GM18861 (cell line): ENCODE data around the gene HMBS.
"Not testable (repeated sequence)": the region's sequence is repeated elsewhere in the genome, so short reads cannot be mapped to it uniquely, and the experiment has no call there.

ENCODE experiments used
- ATAC-seq: cut with Tn5 transposase; IDR thresholded peaks from one replicate; pipeline ENCODE4 v1.9.1; 2021; ENCODE audit not compliant: unreplicated experiment

HMBS gene

DNA sequence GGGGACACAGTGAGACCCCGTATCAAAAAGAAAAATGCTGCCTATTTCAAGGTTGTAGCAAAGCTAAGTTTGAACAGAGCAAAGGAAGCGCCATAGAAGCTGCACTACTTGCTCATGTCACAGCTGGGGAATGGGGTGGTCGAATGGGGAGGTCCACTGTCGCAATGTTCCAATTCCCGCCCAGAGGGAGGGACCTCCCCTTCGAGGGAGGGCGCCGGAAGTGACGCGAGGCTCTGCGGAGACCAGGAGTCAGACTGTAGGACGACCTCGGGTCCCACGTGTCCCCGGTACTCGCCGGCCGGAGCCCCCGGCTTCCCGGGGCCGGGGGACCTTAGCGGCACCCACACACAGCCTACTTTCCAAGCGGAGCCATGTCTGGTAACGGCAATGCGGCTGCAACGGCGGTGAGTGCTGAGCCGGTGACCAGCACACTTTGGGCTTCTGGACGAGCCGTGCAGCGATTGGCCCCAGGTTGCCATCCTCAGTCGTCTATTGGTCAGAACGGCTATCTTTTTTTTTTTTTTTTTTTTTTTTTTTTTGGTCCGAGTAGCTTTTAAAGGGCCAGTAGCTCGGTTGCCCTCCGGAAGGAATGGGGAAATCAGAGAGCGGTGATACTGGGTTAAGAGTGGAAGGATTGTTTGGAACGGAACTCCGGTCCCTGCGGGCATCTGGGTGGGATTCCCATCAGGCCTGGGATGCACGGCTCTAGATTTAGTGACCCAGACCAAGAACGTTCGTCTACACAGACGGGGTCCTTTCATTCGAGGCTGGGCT lies at the start of gene HMBS:
Gene HMBS, plus strand, starts transcription at position 219 of the 774 bp plus-strand sequence. Its CDS starts 153 bp downstream, at position 372.
- peak; percentile 86 for ATAC-seq

DNA sequence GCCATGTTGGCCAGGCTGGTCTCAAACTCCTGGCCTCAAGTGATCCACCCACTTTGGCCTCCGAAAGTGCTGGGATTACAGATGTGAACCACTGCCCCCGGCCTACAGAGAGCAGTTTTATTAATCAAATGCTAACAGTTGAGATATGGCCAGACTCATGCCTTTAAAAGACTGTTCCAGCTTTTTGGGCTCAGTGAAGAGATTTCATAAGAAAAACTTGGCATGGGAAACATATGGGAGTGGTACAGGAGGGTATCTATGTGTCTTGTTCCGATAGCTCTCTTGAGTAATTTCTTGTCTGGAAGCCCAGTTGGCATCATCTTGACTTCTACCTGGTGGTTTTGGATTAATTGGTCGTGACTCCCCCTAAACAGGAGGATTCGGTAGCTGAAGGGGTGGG lies 45.8 kb upstream of the HMBS start:
- ATAC-seq = no peak

DNA sequence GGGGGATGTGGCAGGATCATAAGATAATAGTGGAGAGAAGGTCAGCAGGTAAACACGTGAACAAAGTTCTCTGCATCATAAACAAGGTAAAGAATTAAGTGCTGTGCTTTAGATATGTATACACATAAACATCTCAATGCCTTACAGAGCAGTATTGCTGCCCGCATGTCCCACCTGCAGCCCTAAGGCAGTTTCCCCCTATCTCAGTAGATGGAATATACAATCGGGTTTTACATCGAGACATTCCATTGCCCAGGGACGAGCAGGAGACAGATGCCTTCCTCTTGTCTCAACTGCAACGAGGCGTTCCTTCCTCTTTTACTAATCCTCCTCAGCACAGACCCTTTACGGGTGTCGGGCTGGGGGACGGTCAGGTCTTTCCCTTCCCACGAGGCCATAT lies 45.2 kb upstream of the HMBS start:
- not testable (repeated sequence) for ATAC-seq

DNA sequence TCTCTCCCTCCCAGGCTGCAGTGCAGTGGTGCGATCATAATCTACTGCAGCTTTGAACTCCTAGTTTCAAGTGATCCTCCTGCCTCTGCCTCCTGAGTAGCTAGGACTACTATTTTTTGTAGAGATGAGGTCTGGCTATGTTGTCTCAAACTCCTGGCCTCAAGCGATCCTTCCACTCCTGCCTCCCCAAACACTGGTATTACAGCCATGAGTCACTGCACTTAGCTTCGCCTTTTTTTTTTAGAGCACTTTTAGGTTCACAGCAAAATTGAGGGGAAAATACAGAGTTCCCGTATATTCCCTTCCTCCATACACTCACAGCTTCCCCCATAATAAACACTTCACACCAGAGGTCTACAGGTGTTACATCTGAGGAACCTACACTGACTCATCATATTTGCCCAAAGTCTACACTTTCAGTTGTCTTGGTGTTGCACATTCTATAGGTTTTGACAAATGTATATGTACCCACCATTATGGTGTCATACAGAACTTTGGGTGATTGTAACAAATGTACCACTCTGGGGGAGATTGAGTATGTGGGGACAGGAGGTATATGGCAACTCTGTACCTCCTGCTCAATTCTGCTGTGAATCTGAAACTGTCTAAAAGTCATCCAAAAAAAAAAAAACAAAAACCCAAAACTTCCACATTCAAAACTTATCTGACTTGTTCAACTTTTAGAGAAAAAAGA lies 42.7 kb upstream of the HMBS start:
- ATAC-seq = no peak

DNA sequence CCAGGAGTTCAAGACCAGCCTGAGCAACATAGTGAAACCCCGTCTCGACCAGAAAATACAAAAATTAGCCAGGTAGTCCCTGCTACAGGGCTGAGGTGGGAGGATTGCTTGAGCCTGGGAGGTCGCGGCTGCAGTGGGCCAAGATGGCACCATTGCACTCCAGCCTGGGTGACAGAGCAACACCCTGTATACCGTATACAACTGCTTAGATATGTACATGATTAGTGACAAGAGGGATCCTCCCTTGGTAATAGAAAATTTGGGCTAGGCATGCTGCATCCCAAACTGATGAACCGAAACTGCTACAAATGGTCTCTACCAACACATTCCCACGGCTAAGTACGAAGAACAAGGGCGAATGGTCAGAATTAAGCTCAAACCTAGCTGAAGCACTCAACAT lies 41.8 kb upstream of the HMBS start:
- ATAC-seq = no peak

DNA sequence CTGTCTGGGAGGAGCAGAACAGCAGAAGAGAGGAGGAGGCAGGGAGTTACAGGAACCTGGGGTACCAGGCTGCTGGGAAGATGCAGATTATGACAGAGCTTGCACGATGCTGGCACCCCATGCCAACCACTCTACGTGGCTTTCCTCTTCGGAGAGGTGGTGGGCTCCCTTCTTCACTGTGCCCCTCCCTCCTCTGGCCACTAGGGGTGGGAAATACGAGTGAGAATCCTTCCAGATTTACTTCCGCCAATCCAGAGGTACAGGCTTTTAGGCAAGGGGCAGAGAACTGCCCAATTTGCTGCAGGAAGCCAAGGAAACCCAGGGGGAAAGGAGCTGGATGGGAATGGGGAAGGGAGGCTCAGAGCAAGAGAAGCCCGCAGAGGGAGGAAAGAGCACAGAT lies 40.0 kb upstream of the HMBS start:
- no peak for ATAC-seq

DNA sequence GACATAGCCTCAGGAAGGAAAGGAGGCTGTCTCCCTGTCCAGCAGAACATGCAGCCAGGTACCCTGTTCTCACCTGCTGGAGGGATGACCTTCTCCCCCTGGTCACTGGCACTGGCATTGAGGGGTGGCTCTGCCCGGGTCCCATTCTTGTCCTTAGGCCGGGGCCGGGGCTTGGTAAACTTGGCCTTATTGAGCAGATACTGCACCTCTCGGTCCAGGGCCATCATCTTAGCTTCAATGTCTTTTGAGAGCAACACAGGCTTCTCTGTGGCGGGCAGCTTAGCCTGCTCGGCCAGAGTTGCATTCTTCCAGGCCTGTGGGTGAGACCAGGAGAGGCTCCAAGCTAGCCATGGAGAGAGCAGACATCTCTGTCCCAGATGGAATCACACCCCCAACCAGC lies 38.2 kb upstream of the HMBS start:
- ATAC-seq = no peak

DNA sequence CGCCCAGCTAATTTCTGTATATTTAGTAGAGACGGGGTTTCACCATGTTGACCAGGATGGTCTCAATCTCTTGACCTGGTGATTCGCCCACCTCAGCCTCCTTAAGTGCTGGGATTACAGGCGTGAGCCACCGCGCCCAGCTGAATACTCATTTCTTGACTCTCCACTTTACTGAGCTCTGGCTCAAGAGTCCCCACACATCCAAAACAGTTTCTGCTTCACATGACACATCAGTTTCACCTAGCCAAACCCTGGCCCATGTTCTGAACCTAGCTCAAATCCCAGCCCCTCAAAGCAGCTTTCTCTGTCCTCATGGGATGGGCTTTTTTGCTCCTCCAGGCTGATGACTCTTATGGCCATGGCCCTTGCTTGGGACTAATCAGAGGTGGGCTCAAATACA lies 37.5 kb upstream of the HMBS start:
- no peak for ATAC-seq

DNA sequence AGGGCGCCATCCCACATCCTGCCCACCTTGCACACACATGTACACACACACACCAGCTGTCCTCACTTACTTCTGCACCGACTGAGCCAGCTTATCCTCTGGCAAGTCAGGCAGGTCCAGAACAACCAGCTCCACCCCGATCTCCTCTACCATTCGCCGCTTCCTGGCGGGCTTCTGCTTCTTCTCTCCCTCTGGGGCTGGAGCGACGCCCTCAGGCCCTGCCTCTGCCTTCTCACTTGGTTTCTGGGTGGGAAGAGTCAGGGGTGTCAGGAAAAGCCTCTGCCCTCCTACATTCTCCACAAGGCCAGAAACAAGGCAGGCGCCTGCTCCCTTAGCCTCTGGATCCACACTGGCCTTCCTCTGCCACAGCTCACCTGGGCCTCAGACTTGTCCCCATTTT lies 36.0 kb upstream of the HMBS start:
- no peak for ATAC-seq

DNA sequence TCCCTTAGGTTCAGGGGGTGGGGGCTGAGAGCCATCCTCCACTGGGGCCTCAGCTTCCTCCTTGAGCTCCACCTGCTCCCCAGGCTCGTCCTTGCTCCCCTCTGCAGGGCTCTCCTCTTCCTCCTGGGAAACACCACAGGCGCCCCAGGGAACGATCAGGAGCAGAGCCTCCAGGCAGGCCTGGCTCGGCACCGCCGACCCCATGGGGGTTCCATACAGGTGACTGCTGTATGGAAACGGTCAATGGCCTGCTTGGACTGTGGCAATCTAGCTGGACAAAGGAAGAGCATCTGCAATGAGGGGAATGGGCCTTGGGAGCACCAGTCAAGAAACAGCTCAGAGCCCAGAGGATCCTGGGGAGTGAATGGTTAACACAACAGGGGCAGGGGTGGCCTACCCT lies 35.6 kb upstream of the HMBS start:
- ATAC-seq = no peak

DNA sequence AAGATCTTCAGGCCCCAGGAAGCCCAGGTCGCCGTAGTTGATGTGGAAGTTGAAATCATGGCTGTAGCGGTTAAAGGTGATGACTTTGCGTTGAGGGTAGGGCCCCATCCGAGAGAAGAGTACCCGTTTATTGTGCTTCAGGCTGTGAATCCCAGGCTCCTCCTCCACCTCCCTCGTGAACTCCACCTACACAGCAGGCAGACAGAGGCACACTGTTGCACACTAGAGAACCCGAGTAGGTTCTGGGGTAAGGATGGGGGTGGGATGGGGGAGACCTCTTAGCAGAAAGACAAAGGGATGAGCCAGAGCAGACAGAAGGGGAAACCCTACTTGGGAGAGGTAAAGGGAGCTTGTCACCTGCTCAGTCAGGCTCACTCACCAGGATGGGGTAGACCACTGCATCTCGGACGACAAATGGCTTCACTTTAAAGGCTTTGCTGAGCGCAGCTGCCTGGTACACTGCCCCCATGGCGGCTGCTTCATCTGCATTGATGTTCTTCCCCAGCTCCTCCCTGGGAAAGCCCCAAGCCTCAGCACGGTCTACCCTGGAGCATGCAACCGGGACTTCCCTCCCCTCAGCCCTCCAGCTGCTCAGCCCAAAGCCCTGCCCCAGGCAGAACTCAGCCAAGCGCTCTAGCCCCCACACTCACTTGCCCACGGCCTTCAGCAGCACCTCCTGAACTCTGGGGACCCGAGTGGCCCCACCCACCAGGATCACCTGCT lies 33.1 kb upstream of the HMBS start:
- ATAC-seq = peak; percentile 46

DNA sequence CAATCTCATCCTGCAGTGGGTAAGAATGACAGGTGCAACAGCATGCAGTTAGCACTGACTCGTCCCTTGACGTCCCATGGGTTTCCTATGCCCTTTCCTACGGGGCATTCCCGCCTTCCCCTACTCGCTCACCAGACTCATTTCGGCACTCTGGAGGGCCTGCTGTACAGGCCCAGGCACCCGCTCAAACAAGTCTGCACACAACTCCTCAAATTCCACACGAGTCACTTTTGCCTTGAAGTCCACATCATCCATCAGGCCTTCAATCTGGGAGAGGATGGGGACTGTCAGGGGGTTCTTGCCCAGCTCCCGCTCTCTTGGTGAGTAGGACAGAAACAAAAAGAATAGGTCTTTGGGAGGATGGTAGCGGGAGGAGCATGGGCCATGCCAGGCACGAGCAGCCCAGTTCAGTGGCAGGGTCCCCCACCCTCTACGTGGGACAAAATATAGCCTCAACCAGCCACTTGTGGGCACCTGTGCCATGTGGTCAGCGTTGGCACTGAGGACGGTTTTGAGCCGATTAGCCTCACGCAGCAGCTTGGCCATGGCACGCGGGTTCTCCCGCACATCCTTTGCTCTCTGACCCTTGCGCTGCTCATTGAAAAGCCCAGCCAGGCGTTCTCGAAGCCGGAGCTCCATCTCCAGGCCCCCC lies 32.4 kb upstream of the HMBS start:
- no peak for ATAC-seq

DNA sequence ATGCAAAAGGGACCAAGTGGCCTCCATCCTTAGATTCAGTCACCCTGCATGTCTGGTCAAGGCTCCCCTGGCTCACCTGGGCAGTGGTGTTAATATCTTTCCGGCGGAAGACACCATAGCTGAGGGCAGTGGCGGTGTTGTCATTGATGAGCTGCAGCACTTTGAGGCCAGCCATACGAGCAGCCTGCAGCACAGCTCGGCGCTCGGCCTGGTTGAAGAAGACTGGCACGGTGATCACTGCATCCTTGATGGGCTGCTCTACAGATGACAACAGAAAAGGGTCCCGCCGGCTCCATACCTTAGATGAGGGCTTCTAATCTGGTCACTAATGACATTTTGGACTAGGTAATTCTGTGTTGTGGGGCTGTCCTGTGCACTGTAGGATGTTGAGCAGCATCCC lies 30.3 kb upstream of the HMBS start:
- no peak for ATAC-seq

DNA sequence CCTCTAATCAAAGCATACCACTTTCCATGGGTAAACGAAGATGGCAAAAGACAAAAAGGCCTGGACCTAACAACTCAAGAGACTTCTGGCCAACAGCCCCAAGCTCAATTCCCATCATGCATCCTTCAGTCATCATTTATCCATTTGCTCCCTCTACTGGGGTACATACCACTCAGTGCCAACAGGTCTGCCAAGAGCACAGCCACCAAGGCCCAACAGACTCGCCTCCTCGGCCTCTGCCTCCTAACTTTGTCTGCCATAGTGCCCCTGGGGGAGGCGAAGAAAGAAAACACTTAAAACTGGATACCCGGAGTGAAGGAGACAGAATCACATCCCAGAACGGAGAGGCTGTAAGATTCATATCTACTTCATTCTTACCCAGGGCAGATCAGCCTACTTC lies 28.8 kb upstream of the HMBS start:
- ATAC-seq = no peak

DNA sequence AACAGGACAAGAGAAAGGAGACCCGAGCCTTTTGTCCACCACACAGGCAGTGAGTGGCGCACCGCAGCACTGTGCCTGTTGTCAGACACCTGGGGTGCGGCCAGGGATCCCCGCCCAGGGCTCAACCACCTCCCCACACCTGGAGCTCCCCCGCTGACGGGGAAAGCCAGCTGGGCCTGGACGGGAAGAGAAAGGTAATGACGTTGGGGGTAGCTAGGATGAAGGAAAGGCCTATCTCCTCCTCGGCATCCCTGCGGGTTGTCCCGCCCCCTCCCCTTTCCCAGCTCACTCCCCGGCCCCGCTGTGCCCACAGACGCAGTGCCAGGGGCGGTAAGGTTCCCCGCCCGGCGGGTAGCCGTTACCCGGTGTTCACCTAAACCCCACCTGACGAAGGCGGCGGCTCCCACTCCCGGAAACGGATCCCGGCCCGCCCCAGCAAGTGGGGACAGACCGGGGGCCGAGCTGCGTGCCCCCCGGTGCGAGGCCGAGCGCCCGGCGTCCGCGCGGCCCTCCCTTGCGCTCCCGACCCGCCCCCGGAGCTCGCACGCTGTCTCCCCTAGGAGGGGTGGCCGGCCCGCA lies 28.2 kb upstream of the HMBS start:
- no peak for ATAC-seq

DNA sequence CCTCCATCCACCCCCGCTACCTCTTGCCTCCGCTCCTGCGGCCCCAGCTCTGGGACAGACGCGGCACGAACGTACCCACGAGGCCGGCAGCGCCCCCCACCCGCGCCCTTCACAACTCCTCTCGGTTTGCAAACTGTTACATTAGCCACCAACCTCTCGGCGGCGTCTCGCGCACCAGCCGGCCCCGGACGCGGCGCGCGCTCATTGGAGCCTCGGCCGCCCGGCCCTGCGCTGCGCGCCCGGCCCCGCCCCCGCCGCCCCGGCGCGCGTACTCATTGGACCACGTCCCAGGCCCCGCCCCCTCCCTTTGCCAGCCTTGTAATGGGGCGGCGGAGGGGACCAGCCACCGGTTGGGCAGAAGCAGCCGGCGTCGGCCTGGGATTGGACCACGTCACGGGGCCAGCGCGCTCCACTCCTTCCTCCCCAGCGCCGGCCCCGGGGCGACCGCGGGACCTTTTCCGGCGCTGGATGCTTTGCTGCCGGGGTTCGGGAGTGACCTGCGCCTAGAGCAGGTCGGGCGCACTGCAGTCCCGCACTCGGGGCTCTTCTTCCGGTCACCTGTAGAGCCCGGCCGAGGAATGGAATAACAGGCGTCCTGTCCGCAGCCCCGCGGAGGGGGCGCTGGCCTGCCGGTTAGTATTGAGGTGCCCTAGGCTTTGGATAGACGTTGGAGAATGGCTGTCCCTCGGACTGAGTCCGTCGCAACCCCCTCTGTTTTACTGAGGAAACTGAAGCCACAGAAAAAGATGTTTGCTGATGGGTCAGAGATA lies 27.5 kb upstream of the HMBS start, which contains the start of gene HYOU1:
Gene HYOU1, minus strand, starts transcription at position 206 of the 770 bp plus-strand sequence. CDS start 1,045 bp downstream, outside the sequence.
- ATAC-seq = peak; percentile 83

DNA sequence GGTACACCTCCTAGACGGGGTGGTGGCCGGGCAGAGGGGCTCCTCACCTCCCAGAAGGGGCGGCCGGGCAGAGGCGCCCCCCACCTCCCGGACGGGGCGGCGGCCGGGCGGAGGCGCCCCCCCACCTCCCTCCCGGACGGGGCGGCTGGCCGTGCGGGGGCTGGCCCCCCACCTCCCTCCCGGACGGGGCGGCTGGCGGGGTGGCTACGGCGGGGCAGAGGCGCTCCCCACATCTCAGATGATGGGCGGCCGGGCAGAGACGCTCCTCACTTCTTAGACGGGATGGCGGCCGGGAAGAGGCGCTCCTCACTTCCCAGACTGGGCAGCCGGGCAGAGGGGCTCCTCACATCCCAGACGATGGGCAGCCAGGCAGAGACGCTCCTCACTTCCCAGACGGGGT lies 25.6 kb upstream of the HMBS start:
- not testable (repeated sequence) for ATAC-seq

DNA sequence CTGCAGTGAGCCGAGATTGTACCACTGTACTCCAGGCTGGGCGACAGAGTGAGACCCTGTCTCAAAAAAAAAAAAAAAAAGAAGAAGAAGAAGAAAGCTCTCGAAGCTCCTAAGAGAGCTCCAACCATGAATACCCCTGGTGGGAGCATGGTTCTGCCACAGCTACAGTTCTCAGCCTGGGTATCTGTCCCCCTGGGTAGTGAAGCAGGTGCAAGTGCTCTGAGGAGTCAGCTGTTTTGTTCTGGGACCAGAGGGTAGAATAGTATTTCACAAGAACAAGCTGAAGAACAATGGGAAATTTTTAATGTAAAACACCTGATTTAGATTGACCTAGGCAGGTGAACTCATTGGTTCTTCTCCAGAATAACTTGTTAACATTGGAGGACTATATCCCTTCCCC lies 23.4 kb upstream of the HMBS start:
- no peak for ATAC-seq

DNA sequence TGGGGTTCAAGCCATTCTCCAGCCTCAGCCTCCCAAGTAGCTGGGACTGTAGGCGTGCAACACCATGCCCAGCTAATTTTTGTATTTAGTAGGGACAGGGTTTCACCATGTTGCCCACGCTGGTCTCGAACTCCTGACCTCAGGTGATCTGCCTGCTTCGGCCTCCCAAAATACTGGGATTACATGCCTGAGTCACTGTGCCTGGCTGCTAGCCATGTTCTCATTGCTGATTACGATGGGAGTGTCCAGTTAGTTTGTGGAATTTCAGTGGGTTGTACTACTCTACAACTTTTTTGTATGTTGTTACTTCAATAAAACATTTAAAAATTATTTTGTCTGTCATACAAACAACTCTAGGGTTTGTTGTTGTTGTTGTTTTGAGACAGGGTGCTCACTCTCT lies 21.9 kb upstream of the HMBS start:
- ATAC-seq = no peak

DNA sequence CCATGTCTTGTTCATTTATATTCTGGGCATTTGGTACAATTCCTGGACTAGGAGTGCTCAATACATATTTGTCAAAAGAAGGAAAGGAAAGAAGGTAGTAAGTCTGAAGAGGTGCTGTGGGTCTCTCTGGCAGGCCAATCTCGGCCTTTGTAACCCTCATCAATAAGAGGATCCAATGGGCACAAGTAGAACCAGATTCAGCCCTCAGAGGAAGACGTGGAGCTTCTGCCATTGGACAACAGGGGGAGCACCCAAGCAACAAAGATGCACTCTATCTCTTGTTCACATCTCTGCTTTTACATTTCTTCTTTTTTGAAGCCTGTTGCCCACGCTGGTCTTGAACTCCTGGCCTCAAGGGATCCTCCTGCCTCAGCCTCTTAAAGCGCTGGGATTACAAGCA lies 19.3 kb upstream of the HMBS start:
- no peak for ATAC-seq
